H9 (cell line): Measurements from ENCODE around the gene ERMN. TPM values are rescaled to one million over a fixed set of nuclear protein-coding genes. Genes with fewer than 3 reads are reported as not detected.

Experiments
- DNase-seq: peaks from one replicate; pipeline ENCODE4 v3.0.0-alpha.2; 2017
- H2AFZ ChIP-seq: one replicate; pipeline ENCODE4 v1.6.1; 2013; ENCODE audit warnings: mild to moderate bottlenecking, low read length, control low read depth, moderate library complexity
- H2AK5ac ChIP-seq: 2 replicates; pipeline ENCODE4 v1.6.1; 2013; ENCODE audit warnings: low read length, control low read depth, mixed read lengths; ENCODE audit not compliant: insufficient read length
- H2BK120ac ChIP-seq: one replicate; pipeline ENCODE4 v1.6.1; 2013; ENCODE audit warnings: low read depth, mild to moderate bottlenecking, low read length, control low read depth, inconsistent platforms; ENCODE audit not compliant: poor library complexity, severe bottlenecking
- H2BK12ac ChIP-seq: 2 replicates; pipeline ENCODE4 v1.6.1; 2013; ENCODE audit warnings: low read length, control low read depth, mixed read lengths, low read depth; ENCODE audit not compliant: insufficient read length
- H2BK15ac ChIP-seq: 2 replicates; pipeline ENCODE4 v1.6.1; 2013; ENCODE audit warnings: low read depth, low read length, control low read depth
- H2BK20ac ChIP-seq: one replicate; pipeline ENCODE4 v1.6.1; 2013; ENCODE audit warnings: low read depth, mild to moderate bottlenecking, low read length, control low read depth, inconsistent platforms; ENCODE audit not compliant: poor library complexity, severe bottlenecking
- H2BK5ac ChIP-seq: 2 replicates; pipeline ENCODE4 v1.6.1; 2013; ENCODE audit warnings: low read length, control low read depth, mixed read lengths; ENCODE audit not compliant: insufficient read length
- H3K14ac ChIP-seq: 2 replicates; pipeline ENCODE4 v1.6.1; 2013; ENCODE audit warnings: low read length, control low read depth; ENCODE audit not compliant: insufficient read depth
- H3K18ac ChIP-seq: 2 replicates; pipeline ENCODE4 v1.6.1; 2013; ENCODE audit warnings: low read depth, mild to moderate bottlenecking, mixed read lengths, low read length, control low read depth; ENCODE audit not compliant: insufficient read length
- H3K23ac ChIP-seq: 2 replicates; pipeline ENCODE4 v1.6.1; 2013; ENCODE audit warnings: low read length, control low read depth, mixed read lengths, low read depth; ENCODE audit not compliant: insufficient read length
- H3K23me2 ChIP-seq: 2 replicates; pipeline ENCODE4 v1.6.1; 2013; ENCODE audit warnings: low read depth, mild to moderate bottlenecking, mixed read lengths, low read length, control low read depth; ENCODE audit not compliant: insufficient read length, poor library complexity, severe bottlenecking
- H3K27ac ChIP-seq: 2 replicates; pipeline ENCODE4 v1.5.1; 2013; ENCODE audit warnings: low read length, control low read depth, mixed read lengths, low read depth; ENCODE audit not compliant: insufficient read length
- H3K27me3 ChIP-seq: 2 replicates; pipeline ENCODE4 v1.6.1; 2013; ENCODE audit warnings: low read length, control low read depth, inconsistent platforms; ENCODE audit not compliant: insufficient read depth
- H3K4ac ChIP-seq: 2 replicates; pipeline ENCODE4 v1.6.1; 2013; ENCODE audit warnings: low read depth, mild to moderate bottlenecking, control low read depth, inconsistent platforms, low read length, moderate library complexity
- H3K4me1 ChIP-seq: 2 replicates; pipeline ENCODE4 v1.6.1; 2013; ENCODE audit warnings: low read length, control low read depth, inconsistent platforms; ENCODE audit not compliant: insufficient read depth
- H3K4me2 ChIP-seq: 2 replicates; pipeline ENCODE4 v1.6.1; 2013; ENCODE audit warnings: low read length, control low read depth, mixed read lengths; ENCODE audit not compliant: insufficient read length, insufficient read depth
- H3K56ac ChIP-seq: 2 replicates; pipeline ENCODE4 v1.6.1; 2013; ENCODE audit warnings: low read depth, mild to moderate bottlenecking, mixed read lengths, low read length, control low read depth; ENCODE audit not compliant: insufficient read length
- H3K79me1 ChIP-seq: 2 replicates; pipeline ENCODE4 v1.6.1; 2013; ENCODE audit warnings: low read depth, mild to moderate bottlenecking, moderate library complexity, low read length, control low read depth, inconsistent platforms; ENCODE audit not compliant: insufficient read depth, poor library complexity, severe bottlenecking
- H3K79me2 ChIP-seq: 2 replicates; pipeline ENCODE4 v1.6.1; 2013; ENCODE audit warnings: low read length, control low read depth, inconsistent platforms; ENCODE audit not compliant: insufficient read depth
- H3K9ac ChIP-seq: 2 replicates; pipeline ENCODE4 v1.6.1; 2013; ENCODE audit warnings: low read length, control low read depth, mixed read lengths; ENCODE audit not compliant: insufficient read length; ENCODE audit errors: extremely low read depth
- H3K9me3 ChIP-seq: one replicate; pipeline ENCODE4 v1.6.1; 2013; ENCODE audit warnings: low read depth, low read length, inconsistent platforms; ENCODE audit not compliant: control insufficient read depth
- H3T11ph ChIP-seq: one replicate; pipeline ENCODE4 v1.6.1; 2013; ENCODE audit warnings: mild to moderate bottlenecking, low read length, control low read depth, inconsistent platforms
- H4K20me1 ChIP-seq: one replicate; pipeline ENCODE4 v1.6.1; 2013; ENCODE audit not compliant: control insufficient read depth, insufficient read length, insufficient read depth
- H4K5ac ChIP-seq: 2 replicates; pipeline ENCODE4 v1.6.1; 2013; ENCODE audit warnings: low read depth, mild to moderate bottlenecking, mixed read lengths, low read length, control low read depth; ENCODE audit not compliant: insufficient read length
- H4K8ac ChIP-seq: replicated peaks from 2 replicates; pipeline ENCODE4 v1.6.1; 2013; ENCODE audit warnings: low read length, control low read depth, mixed read lengths, low read depth; ENCODE audit not compliant: insufficient read length
- H4K91ac ChIP-seq: 2 replicates; pipeline ENCODE4 v1.6.1; 2013; ENCODE audit warnings: low read depth, mild to moderate bottlenecking, moderate library complexity, mixed read lengths, low read length, control low read depth; ENCODE audit not compliant: insufficient read length
- H3K27ac Mint-ChIP-seq, 3 experiments: 2 replicates in 2 of 3; 3 replicates in 1 of 3; pipeline ENCODE4 v1.8.0; 2020 to 2021; ENCODE audit warnings: mixed read lengths in 3 of 3, mild to moderate bottlenecking in 1 of 3, moderate library complexity in 1 of 3
- H3K27me3 Mint-ChIP-seq: 2 replicates; pipeline ENCODE4 v1.8.0; 2021; ENCODE audit warnings: low read depth, mild to moderate bottlenecking, moderate library complexity, mixed read lengths
- H3K36me3 Mint-ChIP-seq, 3 experiments: 2 replicates in 2 of 3; 3 replicates in 1 of 3; pipeline ENCODE4 v1.8.0; 2020 to 2021; ENCODE audit warnings: low read depth in 3 of 3, mixed read lengths in 3 of 3; ENCODE audit not compliant: insufficient read depth in 1 of 3
- H3K4me1 Mint-ChIP-seq, 2 experiments: 2 replicates each; pipeline ENCODE4 v1.8.0; 2020; ENCODE audit warnings: mixed read lengths in 2 of 2
- H3K4me3 Mint-ChIP-seq, 2 experiments: 2 replicates in 1 of 2; 3 replicates in 1 of 2; pipeline ENCODE4 v1.8.0; 2020 to 2021; ENCODE audit warnings: mild to moderate bottlenecking in 2 of 2, mixed read lengths in 2 of 2, moderate library complexity in 1 of 2
- H3K9me3 Mint-ChIP-seq, 2 experiments: 2 replicates in 1 of 2; 3 replicates in 1 of 2; pipeline ENCODE4 v1.8.0; 2020; ENCODE audit warnings: mild to moderate bottlenecking in 2 of 2, mixed read lengths in 2 of 2, moderate library complexity in 1 of 2
- CTCF ChIP-seq: fragments of 200-600 bp; sonication (generic); conservative IDR thresholded peaks from 3 replicates; pipeline ENCODE4 v1.8.0; 2021; ENCODE audit warnings: antibody characterized with exemption, mild to moderate bottlenecking
- WGBS: extraction: QIAGEN DNeasy Blood & Tissue Kit; methylation state at CpG from one replicate; pipeline ENCODE4 v1.1.7; 2013; ENCODE audit warnings: missing lambda C conversion rate, low lambda C conversion rate, mixed read lengths; ENCODE audit not compliant: insufficient read length; ENCODE audit errors: extremely low coverage; 5-methylcytosine and 5-hydroxymethylcytosine counted together
- total RNA-seq: library from RNA; stranded (reverse); gene quantifications from 2 replicates; pipeline ENCODE4 v1.2.1, GENCODE V29; 2021

Gene ERMN
- total RNA-seq, 1 experiment from 2014 or later: 0.48 TPM

GRCh38 chr2:157311706-157312105 lies 13.9 kb downstream of the ERMN start:
- no peaks in the 10 kb centered on the region for H3K4me1 ChIP-seq
- H3K79me1 ChIP-seq: no peaks in the 10 kb centered on the region
- Mint-ChIP-seq H3K36me3 (no peaks in the 10 kb centered on the region), H3K4me1 (peaks cover 31 to 33% of the 10 kb centered on the region in 2 experiments), H3K27ac (no peak overlapping the region), H3K4me3 (no peak overlapping the region), H3K27me3 (no peaks in the 10 kb centered on the region), H3K9me3 (no peaks in the 10 kb centered on the region)
- H3K9ac ChIP-seq: no peak overlapping the region
- no peak overlapping the region for H3K4me2 ChIP-seq
- H2BK5ac ChIP-seq: no peak overlapping the region
- no peak overlapping the region for H2BK120ac ChIP-seq
- no peak overlapping the region for H4K5ac ChIP-seq
- H2BK20ac ChIP-seq: no peak overlapping the region
- H2BK12ac ChIP-seq: no peak overlapping the region
- no peak overlapping the region for H3K23ac ChIP-seq
- no peak overlapping the region for H4K91ac ChIP-seq
- H3K79me2 ChIP-seq: no peaks in the 10 kb centered on the region
- no peak overlapping the region for H3K27ac ChIP-seq
- DNase-seq: no peak
- no peak overlapping the region for H3K18ac ChIP-seq
- no CpG with 5 or more reads among the region's 1 CpG for WGBS
- H4K8ac ChIP-seq: no peak overlapping the region
- H4K20me1 ChIP-seq: no peaks in the 10 kb centered on the region
- no peak overlapping the region for H3K4ac ChIP-seq
- no peak overlapping the region for H3T11ph ChIP-seq
- TF ChIP-seq CTCF: no peak
- no peak overlapping the region for H3K56ac ChIP-seq
- H3K23me2 ChIP-seq: no peaks in the 10 kb centered on the region
- H2BK15ac ChIP-seq: no peak overlapping the region
- H2AFZ ChIP-seq: no peak overlapping the region
- no peak overlapping the region for H2AK5ac ChIP-seq
- no peak overlapping the region for H3K14ac ChIP-seq
- H3K9me3 ChIP-seq: no peaks in the 10 kb centered on the region
- H3K27me3 ChIP-seq: no peaks in the 10 kb centered on the region
